ENCODE data around the gene QPCT.
A peak's percentile ranks its signal among the peaks of the same experiment; 100 is the strongest.
"Not testable (repeated sequence)": the region's sequence is repeated elsewhere in the genome, so short reads cannot be mapped to it uniquely, and the experiment has no call there.

QPCT gene

GRCh38 chr2:37361994-37362698, 17.7 kb downstream of the QPCT start:
- DNase-seq: no peak

DNA sequence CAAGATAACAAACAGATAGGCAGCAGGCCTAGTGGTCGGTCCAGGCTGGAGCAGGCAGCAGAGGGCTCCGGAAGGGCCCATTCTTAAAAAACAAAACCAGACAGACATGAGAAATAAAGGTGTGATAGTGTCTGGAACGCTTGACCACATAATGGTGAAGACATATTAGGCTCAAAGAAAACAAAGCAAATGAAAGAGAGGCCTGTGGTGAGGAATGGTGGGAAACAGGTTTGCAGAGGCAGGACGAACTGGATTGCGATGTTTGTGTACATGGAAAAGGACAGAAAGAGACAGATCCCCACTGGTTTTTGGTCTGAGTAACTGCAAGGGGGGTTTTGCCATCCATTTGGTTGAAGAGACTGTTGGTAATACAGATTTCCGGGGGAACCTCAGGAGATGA, 19.9 kb downstream of the QPCT start:
- DNase-seq: no peak

DNA sequence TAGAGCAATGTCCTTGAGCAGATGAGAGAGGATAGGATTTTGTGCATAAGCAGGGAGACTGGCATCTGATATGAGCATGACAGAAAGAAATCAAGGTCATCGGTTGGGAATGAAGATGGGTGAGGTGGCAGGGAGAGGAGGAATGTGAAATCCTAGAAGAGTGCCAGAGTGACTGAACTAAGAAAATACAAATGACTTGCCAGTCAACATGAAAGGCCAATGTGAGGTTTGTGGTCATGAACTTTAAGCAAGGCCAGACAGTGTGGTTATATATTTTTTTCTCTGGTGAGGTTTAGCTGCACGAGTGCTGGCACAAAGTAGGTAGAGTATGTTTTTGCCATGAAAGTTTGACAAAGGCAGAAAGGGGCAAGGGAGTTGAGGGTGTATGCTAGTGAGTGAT, 21.2 kb downstream of the QPCT start:
- DNase-seq: no peak

GRCh38 chr2:37366773-37367172, 22.3 kb downstream of the QPCT start:
- no peak for DNase-seq

GRCh38 chr2:37367310-37367709, 22.9 kb downstream of the QPCT start:
- no peak for DNase-seq

DNA sequence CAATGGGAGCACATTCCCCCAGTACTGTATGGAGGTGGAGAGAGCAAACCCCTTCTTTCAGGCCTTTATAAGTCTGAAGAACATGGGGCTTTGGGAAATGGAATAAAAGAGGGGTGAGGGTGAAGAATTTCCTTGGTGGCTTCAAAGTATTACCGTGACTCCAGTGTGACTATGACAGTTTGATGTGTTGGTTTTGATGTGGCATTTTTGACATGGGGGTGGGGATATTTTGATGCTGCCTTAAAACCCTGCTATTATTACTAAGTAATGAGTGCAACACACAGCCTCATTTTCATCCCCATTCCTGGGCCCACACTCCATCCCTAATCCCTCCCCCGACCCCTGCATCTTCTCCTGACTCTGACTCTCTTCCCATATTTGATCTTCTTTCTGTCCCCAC, 23.6 kb downstream of the QPCT start:
- DNase-seq: no peak

GRCh38 chr2:37370666-37371065, 26.2 kb downstream of the QPCT start:
- no peak for DNase-seq

DNA sequence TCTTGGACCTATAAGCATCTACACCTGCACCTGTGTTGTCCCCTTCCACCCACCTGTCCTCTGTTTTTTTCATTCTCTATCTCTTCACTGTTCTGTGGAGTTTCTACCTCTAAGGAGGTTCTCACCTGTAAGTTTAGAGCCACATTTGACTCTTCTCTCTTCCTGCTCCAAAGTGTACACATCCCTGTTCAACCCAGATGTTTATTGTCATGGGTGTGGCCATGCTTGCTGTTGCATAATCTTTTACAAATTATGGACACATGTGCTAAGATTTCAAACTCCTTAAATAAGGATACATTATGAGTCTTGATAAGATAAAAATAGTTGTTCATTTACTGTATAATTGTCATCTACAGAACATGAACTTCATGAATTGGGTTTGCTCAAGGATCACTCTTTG, 27.6 kb downstream of the QPCT start:
- DNase-seq: no peak

- DNase-seq: no peak
Observed at GRCh38 chr2:37375741-37376288, 31.4 kb downstream of the QPCT start.

GRCh38 chr2:37376421-37377186, 32.2 kb downstream of the QPCT start:
- no peak for DNase-seq

DNA sequence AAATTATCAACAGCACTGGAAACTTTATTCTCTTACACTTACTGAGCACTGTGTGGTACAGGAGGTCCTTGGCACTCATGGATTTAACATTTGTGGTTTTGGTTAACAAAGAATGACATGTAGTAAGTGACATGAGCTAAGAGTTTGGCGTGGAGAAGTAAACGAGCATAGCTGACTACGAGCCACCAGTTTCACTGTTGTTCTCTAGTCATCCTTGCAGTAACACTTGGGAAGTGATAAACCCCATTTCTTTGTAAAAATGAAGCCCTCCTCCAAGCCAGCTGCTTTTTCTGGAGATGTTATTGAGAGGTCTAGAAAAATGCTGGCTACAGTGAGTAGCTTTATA, 32.7 kb downstream of the QPCT start:
- peak; percentile 22 for DNase-seq

DNA sequence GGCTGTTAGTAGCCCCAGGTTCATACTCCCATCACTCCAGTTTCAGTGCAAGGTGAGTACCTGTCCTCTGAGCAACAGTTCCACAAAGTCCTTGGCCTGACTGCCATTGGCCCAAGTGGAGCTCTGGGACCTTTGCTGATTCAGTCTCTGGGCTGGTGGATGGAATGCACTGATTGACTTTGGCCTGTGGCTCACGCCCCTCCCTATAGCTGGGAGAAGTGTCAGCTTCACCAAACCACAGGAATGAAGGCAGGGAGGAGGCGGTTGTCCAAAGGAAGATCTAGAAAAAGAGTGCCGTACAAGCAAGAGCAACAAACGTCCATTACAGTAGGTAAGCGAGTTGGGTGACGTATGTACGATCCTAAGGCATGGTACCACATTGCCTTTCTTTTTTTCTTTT, 34.0 kb downstream of the QPCT start:
- no peak for DNase-seq

DNA sequence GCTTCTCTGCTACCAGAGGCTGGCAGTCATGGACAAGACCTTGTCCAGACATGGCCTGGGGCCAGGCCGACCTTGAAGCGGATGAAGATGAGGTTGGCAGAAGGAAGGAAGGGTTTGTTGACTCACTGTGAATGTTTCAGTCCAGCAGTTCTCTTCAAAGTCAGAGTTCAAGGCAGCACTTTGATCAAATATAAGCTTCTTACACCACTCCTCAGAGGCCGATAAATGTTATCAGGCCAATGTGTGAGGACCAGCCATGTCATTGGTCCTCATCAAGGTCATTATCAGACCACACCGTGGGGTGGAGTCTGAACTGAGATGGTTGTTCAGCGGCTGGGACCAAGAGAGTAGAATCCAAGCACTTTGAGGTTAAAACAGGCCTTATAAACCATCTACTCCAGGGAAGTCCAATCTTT, 35.5 kb downstream of the QPCT start:
- DNase-seq: no peak

DNA sequence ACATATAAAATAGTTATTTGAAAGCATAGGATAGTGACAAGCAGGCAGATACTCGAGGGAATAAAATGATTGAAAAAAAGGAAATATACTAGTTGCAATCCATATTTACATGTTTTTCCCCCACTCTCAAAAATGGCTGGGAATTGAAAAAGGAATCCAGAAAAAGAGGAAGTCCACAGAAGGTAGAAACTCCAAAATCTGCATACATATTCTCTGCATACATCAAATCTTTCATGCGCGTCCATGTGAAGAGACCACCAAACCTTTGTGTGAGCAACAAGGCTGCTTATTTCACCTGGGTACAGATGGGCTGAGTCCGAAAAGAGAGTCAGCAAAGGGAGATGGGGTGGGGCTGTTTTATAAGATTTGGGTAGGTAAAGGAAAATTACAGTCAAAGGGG, 36.4 kb downstream of the QPCT start:
- DNase-seq: not testable (repeated sequence)

DNA sequence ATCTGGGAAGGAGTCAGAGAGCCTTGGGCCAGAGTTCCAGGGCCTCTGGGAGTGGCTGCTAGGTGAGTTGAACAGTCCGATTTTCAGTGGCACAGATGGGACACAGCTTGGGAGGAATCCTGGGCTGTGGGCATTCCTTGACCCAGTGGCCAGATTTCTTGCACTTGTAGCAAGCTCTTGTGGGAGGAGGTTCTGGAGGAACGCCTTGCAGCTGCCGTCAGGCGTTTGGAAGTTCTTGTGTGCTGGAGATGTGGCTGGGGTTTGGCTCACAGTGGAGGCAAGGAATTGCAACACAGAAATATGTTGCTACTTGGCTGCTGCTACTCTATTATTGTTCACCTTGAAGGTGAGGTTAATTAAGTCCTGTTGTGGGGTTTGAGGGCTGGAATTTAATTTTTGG, 39.8 kb downstream of the QPCT start:
- DNase-seq: not testable (repeated sequence)

DNA sequence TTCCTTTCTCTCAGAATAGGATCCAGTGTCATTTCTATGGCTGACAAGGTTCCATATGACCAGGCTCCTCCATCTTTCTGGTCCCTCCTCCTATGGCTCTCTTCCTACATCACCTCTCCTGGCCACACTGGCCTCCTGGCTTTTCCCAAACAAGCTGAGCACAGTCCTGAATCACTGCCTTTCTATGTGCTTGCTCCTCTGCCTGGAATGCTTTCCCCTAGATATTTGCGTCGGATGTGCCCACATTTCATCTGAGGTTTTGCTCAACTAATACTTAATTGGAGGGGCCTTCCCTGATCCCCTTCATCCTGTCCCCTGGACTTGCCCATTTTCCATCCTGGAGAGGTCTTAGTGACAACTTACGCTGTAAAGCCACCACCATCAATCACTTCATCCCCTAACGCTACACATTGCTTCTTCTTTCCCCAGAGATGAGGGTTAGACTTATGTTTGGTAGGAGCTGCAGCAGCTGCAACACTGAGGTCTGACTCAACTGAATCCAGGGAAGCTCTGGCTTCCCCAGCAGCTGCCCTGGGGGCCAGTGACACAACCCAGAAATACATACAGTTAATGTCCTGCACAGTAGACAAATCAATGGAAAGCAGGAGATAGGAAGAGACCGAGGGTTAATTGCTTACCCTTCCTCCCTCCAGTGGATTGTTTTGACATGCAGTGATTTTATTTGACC, 42.9 kb downstream of the QPCT start:
- no peak for DNase-seq

DNA sequence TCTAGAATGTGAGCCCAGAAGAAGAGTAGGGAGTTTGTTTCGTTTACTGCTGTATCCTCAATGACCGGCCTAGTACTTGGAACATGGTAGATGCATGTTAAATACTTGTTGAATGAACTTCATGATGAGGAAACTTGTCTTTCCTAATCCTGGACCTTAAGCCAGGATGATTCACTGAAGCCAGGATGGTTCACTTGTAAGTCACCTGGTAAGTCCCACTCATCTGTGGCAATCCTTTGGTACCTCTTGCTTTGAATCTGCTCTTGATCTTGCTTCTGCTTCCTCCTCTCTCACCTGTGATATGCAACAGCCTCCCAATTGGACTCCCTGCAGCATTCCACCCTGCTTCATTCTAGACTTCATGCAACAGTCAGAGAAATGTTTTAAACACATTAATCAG, 43.6 kb downstream of the QPCT start:
- no peak for DNase-seq

DNA sequence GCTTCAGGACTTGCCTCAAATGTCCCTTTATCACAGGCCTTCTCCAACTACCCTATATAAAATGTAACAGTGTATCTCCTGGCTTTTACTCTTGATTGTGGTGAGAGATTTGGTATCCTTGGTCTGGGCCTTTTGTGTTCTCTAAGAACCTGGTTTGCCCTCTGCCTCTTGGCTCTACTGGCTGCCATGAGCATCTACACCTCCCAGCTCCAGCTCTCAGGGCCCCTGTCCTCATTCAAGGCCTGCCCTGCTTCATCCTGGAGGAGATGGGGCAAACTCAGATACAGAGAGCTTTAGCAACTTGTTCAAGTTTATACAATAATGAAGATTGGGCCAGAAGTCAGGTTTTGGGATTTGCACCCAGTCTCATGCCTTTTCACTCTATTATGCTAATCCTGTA, 45.0 kb downstream of the QPCT start:
- no peak for DNase-seq

DNA sequence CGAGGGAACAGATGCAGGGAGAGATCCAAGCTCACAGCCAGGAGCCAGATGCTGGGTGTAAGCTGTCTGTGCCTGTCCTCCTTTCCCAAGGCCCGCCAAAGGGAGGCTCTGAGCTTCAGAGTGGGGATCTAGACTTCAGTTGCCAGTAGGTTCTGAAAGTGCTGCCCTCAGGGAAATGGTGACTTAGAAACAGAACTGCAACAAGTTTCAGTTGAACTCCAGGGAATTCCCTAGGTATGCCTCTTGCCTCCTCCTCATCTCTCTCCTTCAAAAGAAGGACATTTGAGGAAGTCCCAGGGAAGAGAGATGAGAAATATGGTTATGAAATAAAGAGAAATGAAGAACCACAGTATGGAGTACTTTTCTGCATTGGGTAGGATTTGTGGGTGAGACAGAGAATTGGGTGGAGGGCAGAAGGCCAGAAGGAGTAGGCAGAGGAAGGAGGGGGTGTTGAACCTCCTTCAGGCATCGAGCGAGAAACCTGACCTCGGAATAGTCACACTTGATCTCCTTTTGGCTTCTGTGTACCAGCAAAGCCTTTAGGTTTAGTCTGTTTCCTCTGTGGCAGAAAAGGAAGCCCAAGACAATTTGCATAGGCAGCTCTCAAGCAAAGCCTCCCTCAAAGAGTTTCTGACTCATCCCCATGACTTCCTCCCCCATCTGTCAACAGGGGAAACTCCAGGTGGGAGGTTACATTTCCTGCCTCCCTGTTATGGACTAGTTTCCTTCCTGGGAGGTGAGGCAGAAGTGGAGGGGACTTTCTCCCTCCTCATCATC, 45.7 kb downstream of the QPCT start:
- peak; percentile 81 for DNase-seq

GRCh38 chr2:37390777-37391176, 46.3 kb downstream of the QPCT start:
- no peak for DNase-seq

DNA sequence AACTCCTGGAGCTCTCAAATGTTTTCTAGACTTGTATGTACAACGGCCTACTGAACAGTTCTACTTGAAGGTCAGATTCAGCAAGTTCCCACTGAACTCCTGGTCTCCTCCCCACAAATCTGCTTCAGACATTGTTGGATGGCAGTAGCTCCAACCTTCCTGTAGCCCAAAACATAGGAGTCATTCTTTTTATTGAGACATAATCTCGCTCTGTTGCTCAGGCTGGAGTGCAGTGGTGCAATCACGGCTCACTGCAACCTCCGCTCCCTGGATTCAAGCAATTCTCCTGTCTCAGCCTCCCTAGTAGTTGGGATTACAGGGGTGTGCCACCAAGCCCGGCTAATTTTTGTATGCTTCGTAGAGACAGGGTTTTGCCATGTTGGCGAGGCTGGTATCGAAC, 47.3 kb downstream of the QPCT start:
- no peak for DNase-seq

DNA sequence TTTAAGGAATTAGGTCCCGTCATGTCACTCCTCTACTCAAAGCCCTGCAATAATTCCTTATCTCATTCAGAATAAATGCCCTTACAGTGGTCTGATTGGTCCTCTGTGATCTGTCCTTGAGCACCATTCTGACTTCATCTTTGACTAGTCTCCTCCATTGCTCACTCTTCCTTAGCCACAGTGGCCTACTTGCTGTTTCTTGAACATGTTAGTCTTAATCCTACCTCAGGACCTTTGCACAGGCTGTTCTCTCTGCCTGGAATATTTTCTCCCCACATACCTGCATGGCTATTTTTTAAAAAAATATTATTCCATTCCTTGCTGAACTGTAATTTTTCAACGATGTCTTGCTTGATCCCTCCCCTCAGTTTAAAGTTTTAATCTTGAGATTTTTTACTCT, 48.0 kb downstream of the QPCT start:
- DNase-seq: no peak

DNA sequence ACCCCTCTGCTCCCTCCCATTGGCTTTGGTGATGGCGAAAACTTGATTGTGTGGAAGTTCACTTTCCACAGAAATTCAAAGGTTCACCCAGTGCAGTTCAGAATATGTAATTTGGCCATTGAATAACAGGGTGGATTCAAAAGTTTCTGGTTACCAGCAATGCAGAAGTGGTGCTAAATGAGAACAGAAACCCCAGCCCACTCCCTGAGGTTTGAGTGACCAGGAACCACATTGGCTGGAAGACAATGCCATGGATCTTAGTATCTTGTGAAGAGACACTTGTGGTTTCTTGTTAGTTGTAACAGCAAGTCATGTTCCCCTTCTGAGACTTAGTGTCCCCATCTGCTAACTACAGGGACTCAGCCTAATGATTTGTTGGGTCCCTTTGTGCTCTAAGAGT, 49.8 kb downstream of the QPCT start:
- DNase-seq: no peak
